IMR-90 (cell line): ENCODE results near the gene NCK1.

Source experiments
- BHLHE40 ChIP-seq: fragments of 150-350 bp; IDR thresholded peaks from 2 replicates; pipeline ENCODE4 v1.6.1; 2016; ENCODE audit warnings: mild to moderate bottlenecking, low read depth, low read length
- FOS ChIP-seq: fragments of 150-350 bp; IDR thresholded peaks from 2 replicates; pipeline ENCODE4 v1.6.1; 2016; ENCODE audit warnings: low read depth, low read length
- MAFK ChIP-seq: IDR thresholded peaks from 2 replicates; pipeline ENCODE4 v1.6.1; 2012; ENCODE audit warnings: low read depth, low read length, improper control_type of control experiment
- MXI1 ChIP-seq: IDR thresholded peaks from 2 replicates; pipeline ENCODE4 v1.6.1; 2012; ENCODE audit warnings: low read depth, mild to moderate bottlenecking, low read length, moderate library complexity, borderline replicate concordance
- NFE2L2 ChIP-seq: fragments of 150-350 bp; IDR thresholded peaks from 2 replicates; pipeline ENCODE4 v1.6.1; 2016; ENCODE audit warnings: low read depth, mild to moderate bottlenecking, low read length
- POLR2A ChIP-seq: IDR thresholded peaks from 2 replicates; pipeline ENCODE4 v1.6.1; 2012; ENCODE audit warnings: mild to moderate bottlenecking, low read depth, low read length
- RAD21 ChIP-seq: IDR thresholded peaks from 2 replicates; pipeline ENCODE4 v1.6.1; 2012; ENCODE audit warnings: low read length, improper control_type of control experiment
- RCOR1 ChIP-seq: IDR thresholded peaks from 2 replicates; pipeline ENCODE4 v1.6.1; 2012; ENCODE audit warnings: mild to moderate bottlenecking, low read length, improper control_type of control experiment; ENCODE audit not compliant: insufficient replicate concordance
- RFX5 ChIP-seq: IDR thresholded peaks from 2 replicates; pipeline ENCODE4 v1.8.0; 2012; ENCODE audit warnings: low read depth, mild to moderate bottlenecking, low read length, moderate library complexity
- SMC3 ChIP-seq: fragments of 150-350 bp; IDR thresholded peaks from 2 replicates; pipeline ENCODE4 v1.6.1; 2016; ENCODE audit warnings: low read depth, mild to moderate bottlenecking, antibody characterized with exemption, low read length, moderate library complexity
- TF ChIP-seq, protein P1 (sequence below): conservative IDR thresholded peaks from 2 replicates; pipeline ENCODE4 v1.5.1; 2012; ENCODE audit warnings: mild to moderate bottlenecking, low read depth, low read length, improper control_type of control experiment
- TF ChIP-seq, protein P2 (sequence below): fragments of 150-350 bp; IDR thresholded peaks from 2 replicates; pipeline ENCODE4 v1.6.1; 2016; ENCODE audit warnings: low read depth, mild to moderate bottlenecking, low read length, moderate library complexity, borderline replicate concordance
- TF ChIP-seq, protein P3 (sequence below): fragments of 150-350 bp; IDR thresholded peaks from 2 replicates; pipeline ENCODE4 v1.6.1; 2017; ENCODE audit warnings: mild to moderate bottlenecking, antibody characterized with exemption, low read length, low read depth

DNA sequence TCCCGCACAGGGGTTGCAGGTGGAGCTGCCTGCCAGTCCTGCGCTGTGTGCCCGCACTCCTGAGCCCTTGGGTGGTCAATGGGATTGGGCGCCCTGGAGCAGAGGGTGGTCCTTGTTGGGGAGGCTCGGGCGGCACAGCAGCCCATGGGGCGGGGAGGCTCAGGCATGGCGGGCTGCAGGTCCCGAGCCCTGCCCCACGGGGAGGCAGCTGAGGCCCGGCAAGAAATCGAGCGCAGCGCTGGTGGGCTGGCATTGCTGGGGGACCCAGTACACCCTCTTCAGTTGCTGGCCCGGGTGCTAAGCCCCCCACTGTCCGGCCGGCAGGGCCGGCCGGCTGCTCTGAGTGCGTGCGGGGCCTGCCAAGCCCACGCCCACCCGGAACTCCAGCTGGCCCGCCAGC is 27.9 kb downstream of the NCK1 start:
- TF ChIP-seq POLR2A (no peak), RAD21 (no peak), SMC3 (no peak), RCOR1 (no peak), MXI1 (no peak), MAFK (no peak), FOS (no peak), RFX5 (no peak), BHLHE40 (no peak), NFE2L2 (no peak)
- TF ChIP-seq, protein P1, sequence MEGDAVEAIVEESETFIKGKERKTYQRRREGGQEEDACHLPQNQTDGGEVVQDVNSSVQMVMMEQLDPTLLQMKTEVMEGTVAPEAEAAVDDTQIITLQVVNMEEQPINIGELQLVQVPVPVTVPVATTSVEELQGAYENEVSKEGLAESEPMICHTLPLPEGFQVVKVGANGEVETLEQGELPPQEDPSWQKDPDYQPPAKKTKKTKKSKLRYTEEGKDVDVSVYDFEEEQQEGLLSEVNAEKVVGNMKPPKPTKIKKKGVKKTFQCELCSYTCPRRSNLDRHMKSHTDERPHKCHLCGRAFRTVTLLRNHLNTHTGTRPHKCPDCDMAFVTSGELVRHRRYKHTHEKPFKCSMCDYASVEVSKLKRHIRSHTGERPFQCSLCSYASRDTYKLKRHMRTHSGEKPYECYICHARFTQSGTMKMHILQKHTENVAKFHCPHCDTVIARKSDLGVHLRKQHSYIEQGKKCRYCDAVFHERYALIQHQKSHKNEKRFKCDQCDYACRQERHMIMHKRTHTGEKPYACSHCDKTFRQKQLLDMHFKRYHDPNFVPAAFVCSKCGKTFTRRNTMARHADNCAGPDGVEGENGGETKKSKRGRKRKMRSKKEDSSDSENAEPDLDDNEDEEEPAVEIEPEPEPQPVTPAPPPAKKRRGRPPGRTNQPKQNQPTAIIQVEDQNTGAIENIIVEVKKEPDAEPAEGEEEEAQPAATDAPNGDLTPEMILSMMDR: no peak
- TF ChIP-seq, protein P2, sequence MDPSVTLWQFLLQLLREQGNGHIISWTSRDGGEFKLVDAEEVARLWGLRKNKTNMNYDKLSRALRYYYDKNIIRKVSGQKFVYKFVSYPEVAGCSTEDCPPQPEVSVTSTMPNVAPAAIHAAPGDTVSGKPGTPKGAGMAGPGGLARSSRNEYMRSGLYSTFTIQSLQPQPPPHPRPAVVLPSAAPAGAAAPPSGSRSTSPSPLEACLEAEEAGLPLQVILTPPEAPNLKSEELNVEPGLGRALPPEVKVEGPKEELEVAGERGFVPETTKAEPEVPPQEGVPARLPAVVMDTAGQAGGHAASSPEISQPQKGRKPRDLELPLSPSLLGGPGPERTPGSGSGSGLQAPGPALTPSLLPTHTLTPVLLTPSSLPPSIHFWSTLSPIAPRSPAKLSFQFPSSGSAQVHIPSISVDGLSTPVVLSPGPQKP: no peak
- TF ChIP-seq, protein P3, sequence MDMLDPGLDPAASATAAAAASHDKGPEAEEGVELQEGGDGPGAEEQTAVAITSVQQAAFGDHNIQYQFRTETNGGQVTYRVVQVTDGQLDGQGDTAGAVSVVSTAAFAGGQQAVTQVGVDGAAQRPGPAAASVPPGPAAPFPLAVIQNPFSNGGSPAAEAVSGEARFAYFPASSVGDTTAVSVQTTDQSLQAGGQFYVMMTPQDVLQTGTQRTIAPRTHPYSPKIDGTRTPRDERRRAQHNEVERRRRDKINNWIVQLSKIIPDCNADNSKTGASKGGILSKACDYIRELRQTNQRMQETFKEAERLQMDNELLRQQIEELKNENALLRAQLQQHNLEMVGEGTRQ: no peak
